Measurements from ENCODE around the gene IQCH. TPM values are rescaled to one million over a fixed set of nuclear protein-coding genes. Genes with fewer than 3 reads are reported as not detected.

IQCH gene
- total and polyA plus RNA-seq, 2 experiments from 2014 or later, result 1.7 to 4.6 TPM

DNA sequence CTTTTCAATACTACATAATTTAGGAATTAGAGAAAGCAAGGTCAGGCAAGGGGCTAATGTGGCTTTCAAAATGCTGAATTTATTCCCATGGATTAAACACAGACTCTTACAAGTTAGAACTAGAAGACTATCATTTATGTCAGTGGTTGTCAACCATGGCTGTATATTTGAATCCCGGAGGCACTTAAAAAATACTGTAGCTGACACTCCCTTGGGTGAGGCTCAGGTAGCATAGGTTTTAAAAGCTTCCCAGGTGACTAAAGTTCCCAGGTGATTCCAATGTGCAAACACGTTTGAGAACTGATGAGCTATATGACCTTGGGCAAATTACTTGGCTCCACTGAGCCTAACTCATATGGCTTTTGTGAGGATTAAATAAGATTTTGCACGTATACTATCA is 29.7 kb upstream of the IQCH start (continued):
- TF ChIP-seq, protein P1, sequence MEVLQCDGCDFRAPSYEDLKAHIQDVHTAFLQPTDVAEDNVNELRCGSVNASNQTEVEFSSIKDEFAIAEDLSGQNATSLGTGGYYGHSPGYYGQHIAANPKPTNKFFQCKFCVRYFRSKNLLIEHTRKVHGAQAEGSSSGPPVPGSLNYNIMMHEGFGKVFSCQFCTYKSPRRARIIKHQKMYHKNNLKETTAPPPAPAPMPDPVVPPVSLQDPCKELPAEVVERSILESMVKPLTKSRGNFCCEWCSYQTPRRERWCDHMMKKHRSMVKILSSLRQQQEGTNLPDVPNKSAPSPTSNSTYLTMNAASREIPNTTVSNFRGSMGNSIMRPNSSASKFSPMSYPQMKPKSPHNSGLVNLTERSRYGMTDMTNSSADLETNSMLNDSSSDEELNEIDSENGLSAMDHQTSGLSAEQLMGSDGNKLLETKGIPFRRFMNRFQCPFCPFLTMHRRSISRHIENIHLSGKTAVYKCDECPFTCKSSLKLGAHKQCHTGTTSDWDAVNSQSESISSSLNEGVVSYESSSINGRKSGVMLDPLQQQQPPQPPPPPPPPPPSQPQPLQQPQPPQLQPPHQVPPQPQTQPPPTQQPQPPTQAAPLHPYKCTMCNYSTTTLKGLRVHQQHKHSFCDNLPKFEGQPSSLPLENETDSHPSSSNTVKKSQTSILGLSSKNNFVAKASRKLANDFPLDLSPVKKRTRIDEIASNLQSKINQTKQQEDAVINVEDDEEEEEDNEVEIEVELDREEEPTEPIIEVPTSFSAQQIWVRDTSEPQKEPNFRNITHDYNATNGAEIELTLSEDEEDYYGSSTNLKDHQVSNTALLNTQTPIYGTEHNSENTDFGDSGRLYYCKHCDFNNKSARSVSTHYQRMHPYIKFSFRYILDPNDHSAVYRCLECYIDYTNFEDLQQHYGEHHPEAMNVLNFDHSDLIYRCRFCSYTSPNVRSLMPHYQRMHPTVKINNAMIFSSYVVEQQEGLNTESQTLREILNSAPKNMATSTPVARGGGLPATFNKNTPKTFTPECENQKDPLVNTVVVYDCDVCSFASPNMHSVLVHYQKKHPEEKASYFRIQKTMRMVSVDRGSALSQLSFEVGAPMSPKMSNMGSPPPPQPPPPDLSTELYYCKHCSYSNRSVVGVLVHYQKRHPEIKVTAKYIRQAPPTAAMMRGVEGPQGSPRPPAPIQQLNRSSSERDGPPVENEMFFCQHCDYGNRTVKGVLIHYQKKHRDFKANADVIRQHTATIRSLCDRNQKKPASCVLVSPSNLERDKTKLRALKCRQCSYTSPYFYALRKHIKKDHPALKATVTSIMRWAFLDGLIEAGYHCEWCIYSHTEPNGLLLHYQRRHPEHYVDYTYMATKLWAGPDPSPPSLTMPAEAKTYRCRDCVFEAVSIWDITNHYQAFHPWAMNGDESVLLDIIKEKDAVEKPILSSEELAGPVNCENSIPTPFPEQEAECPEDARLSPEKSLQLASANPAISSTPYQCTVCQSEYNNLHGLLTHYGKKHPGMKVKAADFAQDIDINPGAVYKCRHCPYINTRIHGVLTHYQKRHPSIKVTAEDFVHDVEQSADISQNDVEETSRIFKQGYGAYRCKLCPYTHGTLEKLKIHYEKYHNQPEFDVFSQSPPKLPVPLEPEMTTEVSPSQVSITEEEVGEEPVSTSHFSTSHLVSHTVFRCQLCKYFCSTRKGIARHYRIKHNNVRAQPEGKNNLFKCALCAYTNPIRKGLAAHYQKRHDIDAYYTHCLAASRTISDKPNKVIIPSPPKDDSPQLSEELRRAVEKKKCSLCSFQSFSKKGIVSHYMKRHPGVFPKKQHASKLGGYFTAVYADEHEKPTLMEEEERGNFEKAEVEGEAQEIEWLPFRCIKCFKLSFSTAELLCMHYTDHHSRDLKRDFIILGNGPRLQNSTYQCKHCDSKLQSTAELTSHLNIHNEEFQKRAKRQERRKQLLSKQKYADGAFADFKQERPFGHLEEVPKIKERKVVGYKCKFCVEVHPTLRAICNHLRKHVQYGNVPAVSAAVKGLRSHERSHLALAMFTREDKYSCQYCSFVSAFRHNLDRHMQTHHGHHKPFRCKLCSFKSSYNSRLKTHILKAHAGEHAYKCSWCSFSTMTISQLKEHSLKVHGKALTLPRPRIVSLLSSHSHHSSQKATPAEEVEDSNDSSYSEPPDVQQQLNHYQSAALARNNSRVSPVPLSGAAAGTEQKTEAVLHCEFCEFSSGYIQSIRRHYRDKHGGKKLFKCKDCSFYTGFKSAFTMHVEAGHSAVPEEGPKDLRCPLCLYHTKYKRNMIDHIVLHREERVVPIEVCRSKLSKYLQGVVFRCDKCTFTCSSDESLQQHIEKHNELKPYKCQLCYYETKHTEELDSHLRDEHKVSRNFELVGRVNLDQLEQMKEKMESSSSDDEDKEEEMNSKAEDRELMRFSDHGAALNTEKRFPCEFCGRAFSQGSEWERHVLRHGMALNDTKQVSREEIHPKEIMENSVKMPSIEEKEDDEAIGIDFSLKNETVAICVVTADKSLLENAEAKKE (CRISPR knock-in tag; IDR thresholded peaks at IDR 0.05), result no peak
- TF ChIP-seq NANOG (IDR thresholded peaks at IDR 0.05; ENCODE audit: borderline replicate concordance) (no peak), STAT1 (IDR thresholded peaks at IDR 0.05; ENCODE audit: unreplicated experiment) (no peak)

DNA sequence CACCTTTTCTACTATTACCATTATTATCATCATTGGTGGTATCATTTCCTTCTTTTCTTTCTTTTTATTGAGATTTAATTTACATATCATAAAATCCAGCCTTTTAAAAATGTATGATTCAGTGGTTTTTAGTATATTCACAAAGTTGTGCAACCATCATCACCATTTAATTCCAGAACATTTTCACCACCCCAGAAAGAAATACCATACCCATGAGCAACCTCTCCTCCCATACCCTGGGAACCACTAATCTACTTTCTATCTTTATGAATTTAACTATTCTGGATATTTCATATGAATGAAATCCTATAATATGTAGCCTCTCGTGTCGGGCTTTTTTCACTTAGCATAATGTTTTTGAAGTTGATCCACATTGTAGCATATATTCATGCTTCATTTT is 29.2 kb upstream of the IQCH start:
- DNase-seq (ENCODE audit: low spot score) (no peak), ATAC-seq (no peak)
- Histone ChIP-seq H3K4me3 (no peak overlapping the region), H3K36me3 (ENCODE audit: insufficient read depth) (no peaks in the 10 kb centered on the region; the same call in 1 of the 2 replicates), H3K27ac (ENCODE audit: low read depth) (no peak overlapping the region), H2AFZ (no peak overlapping the region), H3F3A (replicated peaks; ENCODE audit: low read depth) (no peaks in the 10 kb centered on the region), H3K27me3 (ENCODE audit: insufficient read depth) (no peaks in the 10 kb centered on the region), H3K4me1 (ENCODE audit: insufficient read depth) (no peaks in the 10 kb centered on the region), H3K4me2 (no peak overlapping the region), H3K79me2 (replicated peaks; ENCODE audit: insufficient read depth) (no peaks in the 10 kb centered on the region), H3K9me2 (ENCODE audit: insufficient read depth) (no peaks in the 10 kb centered on the region; the same call in 1 of the 2 replicates), H4K20me1 (replicated peaks; ENCODE audit: insufficient read depth) (no peaks in the 10 kb centered on the region; the same call in 1 of the 2 replicates)
- H3K9me3 Mint-ChIP-seq, result no peaks in the 10 kb centered on the region
- H3K27ac Mint-ChIP-seq, result no peak overlapping the region
- peaks cover 1% of the 10 kb centered on the region for H3K27me3 Mint-ChIP-seq (ENCODE audit: insufficient read depth, low read depth, poor library complexity)
- no peaks in the 10 kb centered on the region for H3K4me1 Mint-ChIP-seq
- H3K4me3 Mint-ChIP-seq, result no peak overlapping the region
- peaks cover 11% of the 10 kb centered on the region; the same call in 2 of the 3 replicates for H3K36me3 Mint-ChIP-seq (ENCODE audit: low read depth)
- TF ChIP-seq EZH2 (IDR thresholded peaks at IDR 0.05; ENCODE audit: low read depth, unreplicated experiment), result no peak
- no peak for TF ChIP-seq ZNF331 (CRISPR knock-in tag; IDR thresholded peaks at IDR 0.05; ENCODE audit: low read depth)
- TF ChIP-seq, protein P2, sequence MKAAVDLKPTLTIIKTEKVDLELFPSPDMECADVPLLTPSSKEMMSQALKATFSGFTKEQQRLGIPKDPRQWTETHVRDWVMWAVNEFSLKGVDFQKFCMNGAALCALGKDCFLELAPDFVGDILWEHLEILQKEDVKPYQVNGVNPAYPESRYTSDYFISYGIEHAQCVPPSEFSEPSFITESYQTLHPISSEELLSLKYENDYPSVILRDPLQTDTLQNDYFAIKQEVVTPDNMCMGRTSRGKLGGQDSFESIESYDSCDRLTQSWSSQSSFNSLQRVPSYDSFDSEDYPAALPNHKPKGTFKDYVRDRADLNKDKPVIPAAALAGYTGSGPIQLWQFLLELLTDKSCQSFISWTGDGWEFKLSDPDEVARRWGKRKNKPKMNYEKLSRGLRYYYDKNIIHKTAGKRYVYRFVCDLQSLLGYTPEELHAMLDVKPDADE (IDR thresholded peaks at IDR 0.05), result no peak
- TF ChIP-seq CREB1 (CRISPR knock-in tag; IDR thresholded peaks at IDR 0.05; ENCODE audit: low read depth), result no peak
- no peak for TF ChIP-seq JUNB (IDR thresholded peaks at IDR 0.05; ENCODE audit: unreplicated experiment)
- TF ChIP-seq EZH2phosphoT487 (IDR thresholded peaks at IDR 0.05; ENCODE audit: unreplicated experiment), result no peak
- TF ChIP-seq ZNF114 (CRISPR knock-in tag; IDR thresholded peaks at IDR 0.05), result no peak
- TF ChIP-seq, protein P3, sequence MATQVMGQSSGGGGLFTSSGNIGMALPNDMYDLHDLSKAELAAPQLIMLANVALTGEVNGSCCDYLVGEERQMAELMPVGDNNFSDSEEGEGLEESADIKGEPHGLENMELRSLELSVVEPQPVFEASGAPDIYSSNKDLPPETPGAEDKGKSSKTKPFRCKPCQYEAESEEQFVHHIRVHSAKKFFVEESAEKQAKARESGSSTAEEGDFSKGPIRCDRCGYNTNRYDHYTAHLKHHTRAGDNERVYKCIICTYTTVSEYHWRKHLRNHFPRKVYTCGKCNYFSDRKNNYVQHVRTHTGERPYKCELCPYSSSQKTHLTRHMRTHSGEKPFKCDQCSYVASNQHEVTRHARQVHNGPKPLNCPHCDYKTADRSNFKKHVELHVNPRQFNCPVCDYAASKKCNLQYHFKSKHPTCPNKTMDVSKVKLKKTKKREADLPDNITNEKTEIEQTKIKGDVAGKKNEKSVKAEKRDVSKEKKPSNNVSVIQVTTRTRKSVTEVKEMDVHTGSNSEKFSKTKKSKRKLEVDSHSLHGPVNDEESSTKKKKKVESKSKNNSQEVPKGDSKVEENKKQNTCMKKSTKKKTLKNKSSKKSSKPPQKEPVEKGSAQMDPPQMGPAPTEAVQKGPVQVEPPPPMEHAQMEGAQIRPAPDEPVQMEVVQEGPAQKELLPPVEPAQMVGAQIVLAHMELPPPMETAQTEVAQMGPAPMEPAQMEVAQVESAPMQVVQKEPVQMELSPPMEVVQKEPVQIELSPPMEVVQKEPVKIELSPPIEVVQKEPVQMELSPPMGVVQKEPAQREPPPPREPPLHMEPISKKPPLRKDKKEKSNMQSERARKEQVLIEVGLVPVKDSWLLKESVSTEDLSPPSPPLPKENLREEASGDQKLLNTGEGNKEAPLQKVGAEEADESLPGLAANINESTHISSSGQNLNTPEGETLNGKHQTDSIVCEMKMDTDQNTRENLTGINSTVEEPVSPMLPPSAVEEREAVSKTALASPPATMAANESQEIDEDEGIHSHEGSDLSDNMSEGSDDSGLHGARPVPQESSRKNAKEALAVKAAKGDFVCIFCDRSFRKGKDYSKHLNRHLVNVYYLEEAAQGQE (IDR thresholded peaks at IDR 0.05; ENCODE audit: unreplicated experiment), result no peak
- TF ChIP-seq POLR2AphosphoS5 (IDR thresholded peaks at IDR 0.05; ENCODE audit: low read depth), result no peak
- no peak for TF ChIP-seq STAT1 (IDR thresholded peaks at IDR 0.05; ENCODE audit: unreplicated experiment)
